ENCODE data around the gene BRD1. TPM values are rescaled to one million over a fixed set of nuclear protein-coding genes. Genes with fewer than 3 reads are reported as not detected.

BRD1 gene
- total RNA-seq, 1 donor from 2014 or later: 14.9 TPM

DNA sequence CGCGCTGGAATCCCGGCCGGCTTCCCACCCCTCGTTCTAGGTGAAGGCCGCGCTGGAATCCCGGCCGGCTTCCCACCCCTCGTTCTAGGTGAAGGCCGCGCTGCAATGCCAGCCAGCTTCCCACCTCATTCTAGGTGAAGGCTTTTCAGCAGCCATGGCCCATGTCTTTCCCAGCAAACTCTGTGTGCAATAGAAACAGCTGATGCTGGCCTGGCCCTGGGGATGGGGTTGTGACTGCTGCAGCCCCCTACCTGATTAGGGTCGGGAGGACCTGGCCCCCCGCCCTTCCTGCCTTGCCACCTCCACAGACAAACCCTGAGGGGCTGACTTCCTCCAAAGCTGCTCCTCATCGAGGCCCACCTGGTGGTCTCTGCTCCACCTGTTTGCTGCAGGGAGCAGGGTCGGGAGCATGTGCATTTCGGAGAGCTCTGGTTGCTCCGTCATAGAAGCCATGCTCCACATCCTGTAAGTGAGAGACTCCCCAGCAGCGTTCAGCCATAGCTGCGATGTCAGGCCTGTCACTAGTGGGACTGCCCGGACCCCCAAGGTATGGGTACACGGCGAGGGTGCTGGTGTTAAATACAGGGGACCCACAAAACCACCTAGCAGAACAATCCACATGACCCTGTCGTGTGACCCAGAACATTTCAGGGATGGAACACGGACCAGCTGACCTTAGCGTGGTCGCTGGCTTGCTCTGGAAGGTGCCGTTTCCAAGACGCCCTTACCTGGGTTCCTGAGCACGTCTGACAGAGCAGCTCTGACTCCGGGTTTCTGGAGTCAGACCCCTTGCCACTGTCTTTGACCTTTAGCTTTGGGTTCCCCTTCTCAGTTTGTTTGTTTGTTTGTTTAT, 29.3 kb upstream of the BRD1 start:
- no peak overlapping the region for H3K27ac ChIP-seq (replicated peaks)
- no peak overlapping the region for H3K4me3 ChIP-seq
- intact Hi-C loops (cut with micrococcal nuclease): no loop called here
- H3K27me3 ChIP-seq (ENCODE audit: low read depth): no peaks in the 10 kb centered on the region
- no peak for DNase-seq
- peaks cover 37% of the 10 kb centered on the region for H3K4me1 ChIP-seq
- peaks cover 4% of the 10 kb centered on the region for H3K36me3 ChIP-seq
- H3K9me3 ChIP-seq (replicated peaks): no peaks in the 10 kb centered on the region
- TF ChIP-seq, protein P1, sequence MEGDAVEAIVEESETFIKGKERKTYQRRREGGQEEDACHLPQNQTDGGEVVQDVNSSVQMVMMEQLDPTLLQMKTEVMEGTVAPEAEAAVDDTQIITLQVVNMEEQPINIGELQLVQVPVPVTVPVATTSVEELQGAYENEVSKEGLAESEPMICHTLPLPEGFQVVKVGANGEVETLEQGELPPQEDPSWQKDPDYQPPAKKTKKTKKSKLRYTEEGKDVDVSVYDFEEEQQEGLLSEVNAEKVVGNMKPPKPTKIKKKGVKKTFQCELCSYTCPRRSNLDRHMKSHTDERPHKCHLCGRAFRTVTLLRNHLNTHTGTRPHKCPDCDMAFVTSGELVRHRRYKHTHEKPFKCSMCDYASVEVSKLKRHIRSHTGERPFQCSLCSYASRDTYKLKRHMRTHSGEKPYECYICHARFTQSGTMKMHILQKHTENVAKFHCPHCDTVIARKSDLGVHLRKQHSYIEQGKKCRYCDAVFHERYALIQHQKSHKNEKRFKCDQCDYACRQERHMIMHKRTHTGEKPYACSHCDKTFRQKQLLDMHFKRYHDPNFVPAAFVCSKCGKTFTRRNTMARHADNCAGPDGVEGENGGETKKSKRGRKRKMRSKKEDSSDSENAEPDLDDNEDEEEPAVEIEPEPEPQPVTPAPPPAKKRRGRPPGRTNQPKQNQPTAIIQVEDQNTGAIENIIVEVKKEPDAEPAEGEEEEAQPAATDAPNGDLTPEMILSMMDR (IDR thresholded peaks at IDR 0.05; ENCODE audit: borderline replicate concordance): no peak

DNA sequence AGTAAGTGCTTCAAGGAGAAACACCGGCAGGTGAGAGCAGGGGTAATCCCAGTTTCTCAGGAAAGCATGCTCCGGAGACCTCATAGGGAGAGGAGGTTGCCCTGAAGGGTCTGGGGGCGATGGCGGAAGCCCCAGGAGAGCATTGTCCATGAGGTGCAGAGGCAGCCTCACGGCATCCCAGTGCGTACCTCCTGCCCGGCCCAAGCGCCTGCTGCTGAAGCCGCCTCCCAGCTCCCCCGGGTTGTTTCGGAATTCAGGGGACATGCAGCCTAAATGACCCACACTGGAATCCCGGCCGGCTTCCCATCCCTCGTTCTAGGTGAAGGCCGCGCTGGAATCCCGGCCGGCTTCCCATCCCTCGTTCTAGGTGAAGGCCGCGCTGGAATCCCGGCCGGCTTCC, 28.7 kb upstream of the BRD1 start:
- Histone ChIP-seq H3K9me3 (replicated peaks) (no peaks in the 10 kb centered on the region), H3K36me3 (peaks cover 4% of the 10 kb centered on the region), H3K4me1 (peaks cover 34% of the 10 kb centered on the region), H3K27ac (replicated peaks) (no peak overlapping the region), H3K4me3 (no peak overlapping the region), H3K27me3 (ENCODE audit: low read depth) (no peaks in the 10 kb centered on the region)
- TF ChIP-seq, protein P1 (IDR thresholded peaks at IDR 0.05; ENCODE audit: borderline replicate concordance): no peak
- intact Hi-C loops (cut with micrococcal nuclease): no loop called here
- DNase-seq: no peak

DNA sequence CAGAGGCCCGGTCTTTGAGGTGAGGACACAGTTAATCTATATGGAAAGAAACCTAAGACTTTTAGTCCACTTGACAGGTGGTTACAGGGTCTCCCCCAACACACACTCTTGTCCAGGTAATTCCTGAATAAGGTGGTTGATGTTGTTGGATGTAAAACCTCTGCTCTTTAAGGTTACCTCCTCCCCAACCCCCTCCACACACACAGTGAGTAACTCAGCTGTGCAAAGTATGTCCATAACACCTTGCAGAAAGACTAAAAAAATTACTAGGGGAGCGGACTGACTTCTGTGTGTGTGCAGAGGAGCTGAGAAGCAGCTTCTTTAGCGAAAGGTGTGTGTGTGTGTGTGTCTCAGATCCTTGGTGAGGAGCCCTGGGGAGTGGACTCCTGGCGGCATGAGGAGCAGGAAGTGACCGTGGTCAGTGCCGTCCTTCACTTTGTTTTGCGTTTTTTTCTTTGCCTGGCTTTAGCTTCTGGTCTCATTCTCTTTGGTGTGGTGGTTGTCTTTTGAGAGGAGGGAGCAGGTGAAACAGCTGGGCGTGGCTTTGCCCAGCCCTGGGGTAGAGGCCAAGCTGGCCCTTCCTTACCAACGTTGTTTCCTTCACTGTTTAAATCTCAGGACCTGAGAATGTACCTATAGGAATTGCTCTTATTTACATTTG, 27.7 kb upstream of the BRD1 start:
- no peak for DNase-seq
- TF ChIP-seq, protein P1 (IDR thresholded peaks at IDR 0.05; ENCODE audit: borderline replicate concordance): no peak
- peaks cover 8% of the 10 kb centered on the region for H3K27me3 ChIP-seq (ENCODE audit: low read depth)
- peak overlapping the region; percentile 78 for H3K4me3 ChIP-seq
- H3K9me3 ChIP-seq (replicated peaks): no peaks in the 10 kb centered on the region
- peaks cover 4% of the 10 kb centered on the region for H3K36me3 ChIP-seq
- H3K27ac ChIP-seq (replicated peaks): no peak overlapping the region
- H3K4me1 ChIP-seq: peaks cover 34% of the 10 kb centered on the region
- intact Hi-C loops (cut with micrococcal nuclease): no loop called here

DNA sequence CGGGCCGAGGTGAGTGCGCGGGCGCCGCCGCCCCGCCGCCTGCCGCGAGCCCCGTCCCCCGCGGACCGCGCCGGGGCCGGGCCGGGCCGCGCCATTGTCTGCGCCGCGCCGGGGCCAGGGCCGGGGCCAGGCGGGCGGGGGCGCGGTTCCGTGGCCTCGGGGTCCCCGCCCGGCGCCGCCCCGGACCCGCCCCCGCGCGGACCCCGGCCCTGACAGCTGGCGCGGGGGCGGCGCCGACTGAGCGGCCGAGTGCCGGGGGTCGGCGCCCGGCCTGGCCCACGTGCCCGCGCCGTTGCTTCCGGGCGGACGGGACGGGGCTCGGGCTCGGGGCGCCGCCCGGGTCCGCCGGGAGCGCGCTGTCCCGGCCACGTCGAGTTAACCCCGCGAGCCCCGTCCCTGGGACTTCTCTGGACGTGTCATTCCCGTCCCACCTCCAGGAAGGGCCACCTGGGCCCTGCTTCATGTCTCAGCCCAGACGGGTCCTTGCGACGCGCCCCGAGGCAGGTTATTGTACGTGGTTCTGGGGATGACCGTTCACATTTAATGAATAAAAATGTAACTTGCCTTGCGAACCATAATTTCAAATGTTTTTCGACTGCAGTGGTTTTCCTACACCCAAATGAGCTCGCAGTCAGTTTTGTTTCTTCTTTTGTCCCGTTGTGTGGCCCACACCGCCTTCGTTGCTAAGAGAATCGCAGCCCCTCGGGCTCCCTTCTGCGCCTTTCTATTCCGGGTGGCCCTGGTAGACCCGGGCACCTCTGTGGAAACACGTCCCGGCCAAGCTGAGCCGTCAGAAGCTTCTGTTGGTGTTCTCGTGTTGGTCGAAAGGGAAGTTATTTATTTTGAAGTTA, 26.5 kb upstream of the BRD1 start:
- Histone ChIP-seq H3K4me3 (peak overlapping the region; percentile 78), H3K36me3 (peaks cover 4% of the 10 kb centered on the region), H3K4me1 (peaks cover 44% of the 10 kb centered on the region), H3K27me3 (ENCODE audit: low read depth) (peaks cover 20% of the 10 kb centered on the region), H3K27ac (replicated peaks) (peak overlapping the region; percentile 67), H3K9me3 (replicated peaks) (no peaks in the 10 kb centered on the region)
- DNase-seq: no peak
- TF ChIP-seq, protein P1 (IDR thresholded peaks at IDR 0.05; ENCODE audit: borderline replicate concordance): no peak
- intact Hi-C loops (cut with micrococcal nuclease): no loop called here

Measured in left ventricle myocardium inferior (tissue), 1 donor.